ENCODE results near the gene YLPM1.

The YLPM1 gene, protein sequence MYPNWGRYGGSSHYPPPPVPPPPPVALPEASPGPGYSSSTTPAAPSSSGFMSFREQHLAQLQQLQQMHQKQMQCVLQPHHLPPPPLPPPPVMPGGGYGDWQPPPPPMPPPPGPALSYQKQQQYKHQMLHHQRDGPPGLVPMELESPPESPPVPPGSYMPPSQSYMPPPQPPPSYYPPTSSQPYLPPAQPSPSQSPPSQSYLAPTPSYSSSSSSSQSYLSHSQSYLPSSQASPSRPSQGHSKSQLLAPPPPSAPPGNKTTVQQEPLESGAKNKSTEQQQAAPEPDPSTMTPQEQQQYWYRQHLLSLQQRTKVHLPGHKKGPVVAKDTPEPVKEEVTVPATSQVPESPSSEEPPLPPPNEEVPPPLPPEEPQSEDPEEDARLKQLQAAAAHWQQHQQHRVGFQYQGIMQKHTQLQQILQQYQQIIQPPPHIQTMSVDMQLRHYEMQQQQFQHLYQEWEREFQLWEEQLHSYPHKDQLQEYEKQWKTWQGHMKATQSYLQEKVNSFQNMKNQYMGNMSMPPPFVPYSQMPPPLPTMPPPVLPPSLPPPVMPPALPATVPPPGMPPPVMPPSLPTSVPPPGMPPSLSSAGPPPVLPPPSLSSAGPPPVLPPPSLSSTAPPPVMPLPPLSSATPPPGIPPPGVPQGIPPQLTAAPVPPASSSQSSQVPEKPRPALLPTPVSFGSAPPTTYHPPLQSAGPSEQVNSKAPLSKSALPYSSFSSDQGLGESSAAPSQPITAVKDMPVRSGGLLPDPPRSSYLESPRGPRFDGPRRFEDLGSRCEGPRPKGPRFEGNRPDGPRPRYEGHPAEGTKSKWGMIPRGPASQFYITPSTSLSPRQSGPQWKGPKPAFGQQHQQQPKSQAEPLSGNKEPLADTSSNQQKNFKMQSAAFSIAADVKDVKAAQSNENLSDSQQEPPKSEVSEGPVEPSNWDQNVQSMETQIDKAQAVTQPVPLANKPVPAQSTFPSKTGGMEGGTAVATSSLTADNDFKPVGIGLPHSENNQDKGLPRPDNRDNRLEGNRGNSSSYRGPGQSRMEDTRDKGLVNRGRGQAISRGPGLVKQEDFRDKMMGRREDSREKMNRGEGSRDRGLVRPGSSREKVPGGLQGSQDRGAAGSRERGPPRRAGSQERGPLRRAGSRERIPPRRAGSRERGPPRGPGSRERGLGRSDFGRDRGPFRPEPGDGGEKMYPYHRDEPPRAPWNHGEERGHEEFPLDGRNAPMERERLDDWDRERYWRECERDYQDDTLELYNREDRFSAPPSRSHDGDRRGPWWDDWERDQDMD (N-terminal part only)

DNA sequence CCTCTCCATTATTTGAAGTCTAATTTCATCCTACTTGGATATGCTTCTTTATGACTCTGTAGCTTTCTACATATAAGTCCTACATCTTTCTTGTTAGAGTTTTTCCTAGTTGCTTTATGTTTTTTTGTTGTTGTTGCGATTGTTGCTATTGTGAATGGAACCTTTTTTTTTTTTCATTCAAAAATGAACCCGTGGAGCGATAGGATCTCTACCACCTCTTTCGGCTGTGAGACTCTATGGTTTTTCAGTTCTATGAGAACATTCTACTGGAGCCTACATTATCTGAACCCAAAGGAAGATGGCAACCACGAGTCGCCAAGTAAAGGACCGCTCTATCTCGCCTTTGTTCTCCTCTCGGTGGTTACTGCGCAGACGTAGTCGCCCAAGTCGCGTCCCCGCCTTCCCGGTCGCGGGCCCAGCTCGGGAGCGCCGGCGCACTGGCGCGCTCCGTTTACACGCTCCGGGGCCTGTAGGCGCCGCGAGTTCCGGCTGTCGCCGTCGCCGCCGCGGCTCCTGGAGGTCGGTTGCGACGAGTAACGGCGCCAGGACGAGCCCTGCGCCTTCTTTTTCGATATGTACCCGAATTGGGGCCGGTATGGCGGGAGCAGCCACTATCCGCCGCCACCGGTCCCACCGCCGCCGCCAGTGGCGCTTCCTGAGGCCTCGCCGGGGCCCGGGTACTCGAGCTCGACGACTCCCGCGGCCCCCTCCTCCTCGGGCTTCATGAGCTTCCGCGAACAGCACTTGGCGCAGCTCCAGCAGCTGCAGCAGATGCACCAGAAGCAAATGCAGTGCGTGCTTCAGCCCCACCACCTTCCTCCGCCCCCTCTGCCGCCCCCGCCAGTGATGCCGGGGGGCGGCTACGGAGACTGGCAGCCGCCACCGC is at the start of gene YLPM1:
Gene YLPM1 (plus strand): TSS at position 400 of the 886 bp plus-strand sequence. CDS start 174 bp downstream, at position 574.
- peaks cover 2% of the 10 kb centered on the region for H3K4me1 ChIP-seq (ENCODE audit: control insufficient read depth, insufficient read depth, low read length)
- peak within 1 kb of the TSS; percentile 88 to 93 for H3K9ac ChIP-seq (ENCODE audit: low read length in 2 of 2)
- no peaks in the 10 kb centered on the region for H3K9me3 ChIP-seq (ENCODE audit: control insufficient read depth in 2 of 2, low read length in 2 of 2)
- H3K4me3 ChIP-seq (ENCODE audit: low read length in 2 of 2), result peak within 1 kb of the TSS; percentile 78 to 88
- H3K36me3 ChIP-seq (ENCODE audit: control insufficient read depth in 2 of 2, insufficient read depth in 2 of 2, low read length in 2 of 2), result no peaks in the 10 kb centered on the region
- peak within 1 kb of the TSS; percentile 80 for H3K27ac ChIP-seq (ENCODE audit: low read length)
- H3K27me3 ChIP-seq (ENCODE audit: control insufficient read depth in 1 of 2, insufficient read depth in 2 of 2, low read length in 2 of 2), result no peaks in the 10 kb centered on the region

DNA sequence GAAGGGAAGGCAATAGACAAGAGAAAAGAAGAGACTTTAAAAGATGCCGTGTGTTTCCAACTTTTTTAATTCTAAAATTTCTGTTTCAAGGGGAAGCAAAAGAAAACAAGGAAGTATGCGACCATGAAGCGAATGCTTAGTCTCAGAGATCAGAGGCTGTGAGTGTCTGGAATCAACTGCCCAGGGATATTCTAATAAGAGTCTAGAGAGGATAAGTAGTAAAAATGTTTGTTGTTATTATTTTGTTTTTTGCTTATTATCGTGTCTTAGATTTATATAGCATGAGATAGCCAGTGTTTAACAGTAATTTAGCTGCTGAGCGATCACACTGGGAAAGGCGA is 49.8 kb upstream of the YLPM1 start:
- Histone ChIP-seq H3K4me1 (ENCODE audit: control insufficient read depth, insufficient read depth, low read length) (no peaks in the 10 kb centered on the region), H3K27ac (ENCODE audit: low read length) (peak overlapping the region; percentile 38), H3K9me3 (ENCODE audit: control insufficient read depth in 2 of 2, low read length in 2 of 2) (no peaks in the 10 kb centered on the region), H3K9ac (ENCODE audit: low read length in 2 of 2) (peak overlapping the region; percentile 78 to 92), H3K36me3 (ENCODE audit: control insufficient read depth in 2 of 2, insufficient read depth in 2 of 2, low read length in 2 of 2) (peaks cover 7 to 8% of the 10 kb centered on the region in 2 donors), H3K27me3 (ENCODE audit: control insufficient read depth in 1 of 2, insufficient read depth in 2 of 2, low read length in 2 of 2) (no peaks in the 10 kb centered on the region), H3K4me3 (ENCODE audit: low read length in 2 of 2) (peak overlapping the region; percentile 91 to 100)

DNA sequence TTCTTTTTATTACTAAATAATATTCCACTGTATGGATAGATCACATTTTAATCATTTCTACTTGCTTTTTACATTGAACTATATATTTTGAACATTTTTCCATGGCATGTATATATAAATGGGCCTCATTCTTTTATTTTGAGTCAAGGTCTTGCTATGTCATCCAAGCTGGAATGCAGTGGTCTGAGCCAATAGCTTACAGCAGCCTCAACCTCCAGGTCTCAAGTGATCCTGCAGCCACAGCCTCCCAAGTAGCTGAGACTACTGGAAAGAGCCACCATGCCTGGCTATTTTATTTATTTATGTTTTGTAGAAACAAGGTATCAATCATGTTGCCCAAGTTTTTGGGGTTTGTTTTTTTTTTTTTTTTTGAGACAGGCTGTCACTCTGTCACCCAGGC is 42.6 kb upstream of the YLPM1 start:
- H3K4me1 ChIP-seq (ENCODE audit: control insufficient read depth, insufficient read depth, low read length), result no peaks in the 10 kb centered on the region
- peaks cover 11 to 16% of the 10 kb centered on the region in 2 donors for H3K36me3 ChIP-seq (ENCODE audit: control insufficient read depth in 2 of 2, insufficient read depth in 2 of 2, low read length in 2 of 2)

DNA sequence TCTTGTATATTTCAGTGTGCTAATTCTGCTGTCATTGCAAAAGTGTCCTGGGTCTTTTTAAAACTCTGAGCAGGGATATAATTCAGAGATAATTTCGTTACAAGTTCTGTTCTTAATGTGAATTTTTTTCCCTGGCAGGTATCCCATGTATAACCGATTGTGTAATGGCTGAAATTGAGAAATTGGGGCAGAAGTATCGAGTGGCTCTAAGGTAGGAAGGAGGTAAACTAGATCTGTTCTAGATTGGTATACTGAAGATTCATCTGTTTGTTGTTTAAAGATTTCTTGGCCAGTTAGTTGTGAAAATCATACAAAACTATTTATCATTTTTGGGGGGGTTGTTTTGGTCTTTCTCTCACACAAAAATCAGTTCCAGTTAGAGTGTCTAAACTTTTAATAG is 40.0 kb upstream of the YLPM1 start:
- H3K4me1 ChIP-seq (ENCODE audit: control insufficient read depth, insufficient read depth, low read length), result no peaks in the 10 kb centered on the region
- no peak overlapping the region for H3K4me3 ChIP-seq (ENCODE audit: low read length in 2 of 2)
- H3K36me3 ChIP-seq (ENCODE audit: control insufficient read depth in 2 of 2, insufficient read depth in 2 of 2, low read length in 2 of 2), result peaks cover 6 to 11% of the 10 kb centered on the region in 2 donors
- no peak overlapping the region for H3K9ac ChIP-seq (ENCODE audit: low read length in 2 of 2)
- H3K27ac ChIP-seq (ENCODE audit: low read length), result no peak overlapping the region
- no peaks in the 10 kb centered on the region for H3K27me3 ChIP-seq (ENCODE audit: control insufficient read depth in 1 of 2, insufficient read depth in 2 of 2, low read length in 2 of 2)
- H3K9me3 ChIP-seq (ENCODE audit: control insufficient read depth in 2 of 2, low read length in 2 of 2), result no peaks in the 10 kb centered on the region

More for the DNA sequence above, 42.6 kb upstream of the YLPM1 start:
- no peak overlapping the region for H3K9ac ChIP-seq (ENCODE audit: low read length in 2 of 2)
- no peak overlapping the region for H3K27ac ChIP-seq (ENCODE audit: low read length)
- H3K9me3 ChIP-seq (ENCODE audit: control insufficient read depth in 2 of 2, low read length in 2 of 2), result no peaks in the 10 kb centered on the region
- no peaks in the 10 kb centered on the region for H3K27me3 ChIP-seq (ENCODE audit: control insufficient read depth in 1 of 2, insufficient read depth in 2 of 2, low read length in 2 of 2)
- H3K4me3 ChIP-seq (ENCODE audit: low read length in 2 of 2), result no peak overlapping the region

- Histone ChIP-seq H3K4me3 (ENCODE audit: low read length in 2 of 2) (no peak overlapping the region), H3K27me3 (ENCODE audit: control insufficient read depth in 1 of 2, insufficient read depth in 2 of 2, low read length in 2 of 2) (no peaks in the 10 kb centered on the region), H3K27ac (ENCODE audit: low read length) (no peak overlapping the region), H3K4me1 (ENCODE audit: control insufficient read depth, insufficient read depth, low read length) (no peaks in the 10 kb centered on the region), H3K9ac (ENCODE audit: low read length in 2 of 2) (no peak overlapping the region), H3K36me3 (ENCODE audit: control insufficient read depth in 2 of 2, insufficient read depth in 2 of 2, low read length in 2 of 2) (peaks cover 13 to 23% of the 10 kb centered on the region in 2 donors), H3K9me3 (ENCODE audit: control insufficient read depth in 2 of 2, low read length in 2 of 2) (no peaks in the 10 kb centered on the region)
These were observed 30.7 kb upstream of the YLPM1 start for GRCh38 chr14:74732387-74732786.

DNA sequence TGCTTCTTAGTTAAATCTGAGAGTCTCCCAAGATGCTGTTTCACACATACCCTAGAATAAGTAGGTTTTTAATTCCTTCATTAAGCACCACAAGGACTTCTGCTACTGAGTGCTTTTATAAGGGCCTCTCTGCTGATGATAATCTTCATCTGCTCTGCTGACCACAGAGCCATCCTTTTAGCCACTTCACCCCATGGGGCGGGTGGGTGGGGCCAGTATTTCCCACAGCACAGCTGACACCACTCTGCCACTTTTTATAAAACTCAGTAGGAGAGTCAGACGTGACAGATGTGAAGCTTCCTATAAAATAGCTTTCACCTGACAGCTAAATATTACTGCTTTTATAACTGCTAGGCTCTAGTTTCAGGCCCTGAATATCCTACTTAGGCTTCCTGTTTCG is 29.9 kb upstream of the YLPM1 start:
- no peak overlapping the region for H3K4me3 ChIP-seq (ENCODE audit: low read length in 2 of 2)
- H3K9ac ChIP-seq (ENCODE audit: low read length in 2 of 2), result no peak overlapping the region
- no peaks in the 10 kb centered on the region for H3K9me3 ChIP-seq (ENCODE audit: control insufficient read depth in 2 of 2, low read length in 2 of 2)
- no peak overlapping the region for H3K27ac ChIP-seq (ENCODE audit: low read length)
- peaks cover 13 to 23% of the 10 kb centered on the region in 2 donors for H3K36me3 ChIP-seq (ENCODE audit: control insufficient read depth in 2 of 2, insufficient read depth in 2 of 2, low read length in 2 of 2)
- H3K27me3 ChIP-seq (ENCODE audit: control insufficient read depth in 1 of 2, insufficient read depth in 2 of 2, low read length in 2 of 2), result no peaks in the 10 kb centered on the region
- no peaks in the 10 kb centered on the region for H3K4me1 ChIP-seq (ENCODE audit: control insufficient read depth, insufficient read depth, low read length)

- Histone ChIP-seq H3K36me3 (ENCODE audit: control insufficient read depth in 2 of 2, insufficient read depth in 2 of 2, low read length in 2 of 2) (peaks cover 20 to 23% of the 10 kb centered on the region in 2 donors), H3K9ac (ENCODE audit: low read length in 2 of 2) (no peak overlapping the region), H3K9me3 (ENCODE audit: control insufficient read depth in 2 of 2, low read length in 2 of 2) (no peaks in the 10 kb centered on the region), H3K27ac (ENCODE audit: low read length) (no peak overlapping the region), H3K4me1 (ENCODE audit: control insufficient read depth, insufficient read depth, low read length) (no peaks in the 10 kb centered on the region), H3K27me3 (ENCODE audit: control insufficient read depth in 1 of 2, insufficient read depth in 2 of 2, low read length in 2 of 2) (no peaks in the 10 kb centered on the region), H3K4me3 (ENCODE audit: low read length in 2 of 2) (no peak overlapping the region)
These were observed 28.0 kb upstream of the YLPM1 start for GRCh38 chr14:74735125-74735524.

DNA sequence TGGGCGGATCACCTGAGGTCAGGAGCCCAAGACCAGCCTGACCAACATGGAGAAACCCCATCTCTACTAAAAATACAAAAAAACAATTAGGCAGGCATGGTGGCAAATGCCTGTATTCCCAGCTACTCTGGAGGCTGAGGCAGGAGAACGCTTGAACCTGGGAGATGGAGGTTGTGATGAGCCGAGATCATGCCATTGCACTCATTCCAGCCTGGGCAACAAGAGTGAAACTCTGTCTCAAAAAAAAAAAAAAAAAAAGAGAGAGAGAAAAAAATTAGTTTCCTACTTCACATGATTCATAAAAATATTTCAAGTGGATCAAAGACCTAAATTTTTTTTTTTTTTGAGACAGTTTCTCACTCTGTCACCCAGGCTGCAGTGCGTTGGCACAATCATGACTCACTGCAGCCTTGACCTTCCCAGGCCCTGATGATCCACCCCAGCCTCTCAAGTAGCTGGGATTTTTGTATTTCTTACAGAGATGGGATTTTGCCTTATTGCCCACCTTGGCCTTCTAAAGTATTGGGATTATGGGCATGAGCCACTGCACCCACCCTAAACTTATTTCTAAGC is 25.3 kb upstream of the YLPM1 start:
- H3K27me3 ChIP-seq (ENCODE audit: control insufficient read depth in 1 of 2, insufficient read depth in 2 of 2, low read length in 2 of 2), result no peaks in the 10 kb centered on the region
- H3K9me3 ChIP-seq (ENCODE audit: control insufficient read depth in 2 of 2, low read length in 2 of 2), result no peaks in the 10 kb centered on the region
- no peak overlapping the region for H3K9ac ChIP-seq (ENCODE audit: low read length in 2 of 2)
- no peaks in the 10 kb centered on the region for H3K4me1 ChIP-seq (ENCODE audit: control insufficient read depth, insufficient read depth, low read length)
- H3K27ac ChIP-seq (ENCODE audit: low read length), result no peak overlapping the region
- H3K4me3 ChIP-seq (ENCODE audit: low read length in 2 of 2), result no peak overlapping the region
- peaks cover 17 to 19% of the 10 kb centered on the region in 2 donors for H3K36me3 ChIP-seq (ENCODE audit: control insufficient read depth in 2 of 2, insufficient read depth in 2 of 2, low read length in 2 of 2)

- no peak overlapping the region for H3K27ac ChIP-seq (ENCODE audit: low read length)
- H3K4me1 ChIP-seq (ENCODE audit: control insufficient read depth, insufficient read depth, low read length), result no peaks in the 10 kb centered on the region
- H3K9ac ChIP-seq (ENCODE audit: low read length in 2 of 2), result no peak overlapping the region
- H3K4me3 ChIP-seq (ENCODE audit: low read length in 2 of 2), result no peak overlapping the region
- H3K9me3 ChIP-seq (ENCODE audit: control insufficient read depth in 2 of 2, low read length in 2 of 2), result no peaks in the 10 kb centered on the region
- H3K36me3 ChIP-seq (ENCODE audit: control insufficient read depth in 2 of 2, insufficient read depth in 2 of 2, low read length in 2 of 2), result peaks cover 8 to 12% of the 10 kb centered on the region in 2 donors
- no peaks in the 10 kb centered on the region for H3K27me3 ChIP-seq (ENCODE audit: control insufficient read depth in 1 of 2, insufficient read depth in 2 of 2, low read length in 2 of 2)
These were observed 23.7 kb upstream of the YLPM1 start for GRCh38 chr14:74739293-74740030.
